ENCODE data around the gene PTOV1.

DNA sequence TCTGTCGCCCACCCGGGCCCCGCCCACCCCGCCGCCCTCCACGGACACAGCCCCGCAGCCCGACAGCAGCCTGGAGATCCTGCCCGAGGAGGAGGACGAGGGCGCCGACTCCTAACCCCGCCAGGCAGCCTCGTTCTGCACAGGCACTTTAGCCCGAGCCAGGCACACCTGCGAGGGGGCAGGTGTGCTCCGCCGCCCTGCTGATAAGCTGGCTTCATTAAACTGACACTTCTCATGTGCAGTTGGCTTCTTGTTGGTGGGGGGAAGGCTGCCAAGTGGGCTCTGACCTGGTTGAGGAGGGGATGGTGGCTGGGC lies 37.5 kb downstream of the PTOV1 start:
- TF ChIP-seq ZBTB10 (tag by site-specific recombination; IDR thresholded peaks at IDR 0.05) (no peak), ZNF830 (tag by site-specific recombination; IDR thresholded peaks at IDR 0.05; ENCODE audit: low read depth) (no peak), CTCF (tag by site-specific recombination; IDR thresholded peaks at IDR 0.05) (no peak), HOXA7 (CRISPR knock-in tag; IDR thresholded peaks at IDR 0.05; ENCODE audit: borderline replicate concordance) (no peak), ZNF274 (IDR thresholded peaks at IDR 0.05; ENCODE audit: low read length) (no peak), ZNF274 (tag by site-specific recombination; IDR thresholded peaks at IDR 0.05; ENCODE audit: borderline replicate concordance) (no peak), HOXD13 (CRISPR knock-in tag; IDR thresholded peaks at IDR 0.05; ENCODE audit: borderline replicate concordance) (no peak), ZNF585B (tag by site-specific recombination; IDR thresholded peaks at IDR 0.05) (no peak), ZNF121 (tag by site-specific recombination; IDR thresholded peaks at IDR 0.05) (no peak)
- TF ChIP-seq, protein P1, sequence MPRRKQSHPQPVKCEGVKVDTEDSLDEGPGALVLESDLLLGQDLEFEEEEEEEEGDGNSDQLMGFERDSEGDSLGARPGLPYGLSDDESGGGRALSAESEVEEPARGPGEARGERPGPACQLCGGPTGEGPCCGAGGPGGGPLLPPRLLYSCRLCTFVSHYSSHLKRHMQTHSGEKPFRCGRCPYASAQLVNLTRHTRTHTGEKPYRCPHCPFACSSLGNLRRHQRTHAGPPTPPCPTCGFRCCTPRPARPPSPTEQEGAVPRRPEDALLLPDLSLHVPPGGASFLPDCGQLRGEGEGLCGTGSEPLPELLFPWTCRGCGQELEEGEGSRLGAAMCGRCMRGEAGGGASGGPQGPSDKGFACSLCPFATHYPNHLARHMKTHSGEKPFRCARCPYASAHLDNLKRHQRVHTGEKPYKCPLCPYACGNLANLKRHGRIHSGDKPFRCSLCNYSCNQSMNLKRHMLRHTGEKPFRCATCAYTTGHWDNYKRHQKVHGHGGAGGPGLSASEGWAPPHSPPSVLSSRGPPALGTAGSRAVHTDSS (tag by site-specific recombination; IDR thresholded peaks at IDR 0.05), result no peak

Data from HEK293 (cell line).